ENCODE data around the gene CBLB.

- TF ChIP-seq POLR2A (IDR thresholded peaks at IDR 0.05) (no peak), CTCF (IDR thresholded peaks at IDR 0.05) (no peak)
Observed at GRCh38 chr3:105836533-105836932, 32.3 kb downstream of the CBLB start.

All from adrenal gland (tissue), 5 donors.